Erythroblast (primary cell): ENCODE measurements around the gene ACSF3.

Experiments
- GATA1 ChIP-seq: IDR thresholded peaks from 2 replicates; pipeline ENCODE4 v1.6.1; 2011; ENCODE audit warnings: low read depth, mild to moderate bottlenecking, control low read depth, low read length, moderate library complexity
- POLR2A ChIP-seq: IDR thresholded peaks from 2 replicates; pipeline ENCODE4 v1.6.1; 2011; ENCODE audit warnings: mild to moderate bottlenecking, low read length

DNA sequence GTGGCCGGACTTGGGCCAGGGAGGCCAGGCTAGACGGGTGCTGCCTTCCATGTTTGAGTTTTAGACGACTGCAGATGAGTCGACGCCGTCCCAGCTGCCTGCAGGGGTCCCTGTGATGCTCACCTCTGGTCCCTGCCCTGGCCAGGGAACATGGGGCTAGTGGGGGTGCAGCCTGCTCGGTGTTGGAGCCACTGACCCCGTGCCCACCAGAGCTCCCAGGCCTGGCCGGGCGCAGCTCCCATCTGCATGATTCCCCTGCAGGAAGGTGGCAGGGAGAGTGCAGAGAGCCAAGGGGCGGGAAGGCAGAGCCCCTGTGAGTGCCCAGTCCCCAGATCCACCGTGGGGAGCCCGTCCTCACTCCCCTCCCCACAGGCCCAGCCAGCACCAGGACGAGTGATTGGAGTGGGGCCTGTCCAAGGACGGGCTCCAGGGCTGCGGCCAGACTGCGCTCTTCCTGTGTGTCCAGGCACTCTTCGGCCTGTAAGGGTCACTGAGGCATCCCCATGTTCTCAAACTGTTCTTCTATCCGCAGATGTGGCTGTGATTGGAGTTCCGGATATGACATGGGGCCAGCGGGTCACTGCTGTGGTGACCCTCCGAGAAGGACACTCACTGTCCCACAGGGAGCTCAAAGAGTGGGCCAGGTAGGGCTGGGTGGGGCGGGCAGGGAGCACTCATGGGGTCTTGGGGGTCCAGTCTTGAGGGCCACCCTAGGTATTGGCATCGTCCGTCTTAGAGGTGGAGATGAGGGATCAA lies 51.9 kb downstream of the ACSF3 start:
- TF ChIP-seq POLR2A, result no peak
- no peak for TF ChIP-seq GATA1
